HEK293 (cell line): ENCODE results near the gene SGMS1.

Source experiments
- EGR2 ChIP-seq: fragments of 450-650 bp; formaldehyde crosslinking; IDR thresholded peaks from 2 replicates; pipeline ENCODE4 v1.5.1; 2016; ENCODE audit warnings: low read depth, missing biosample characterization, missing genetic modification characterization
- KLF1 ChIP-seq: fragments of 450-650 bp; formaldehyde crosslinking; IDR thresholded peaks from 2 replicates; pipeline ENCODE4 v1.5.1; 2016; ENCODE audit warnings: missing biosample characterization, missing genetic modification characterization
- PATZ1 ChIP-seq: fragments of 450-650 bp; formaldehyde crosslinking; IDR thresholded peaks from 2 replicates; pipeline ENCODE4 v1.5.1; 2016; ENCODE audit warnings: missing biosample characterization, missing genetic modification characterization
- SCRT2 ChIP-seq: fragments of 450-650 bp; formaldehyde crosslinking; IDR thresholded peaks from 2 replicates; pipeline ENCODE4 v1.5.1; 2016; ENCODE audit warnings: missing biosample characterization, missing genetic modification characterization
- SETDB1 ChIP-seq: IDR thresholded peaks from one replicate; pipeline ENCODE4 v1.6.1; 2017; ENCODE audit warnings: mild to moderate bottlenecking, low read length, moderate library complexity, mixed read lengths; ENCODE audit not compliant: insufficient read length
- WT1 ChIP-seq: fragments of 450-650 bp; formaldehyde crosslinking; IDR thresholded peaks from 2 replicates; pipeline ENCODE4 v1.5.1; 2016; ENCODE audit warnings: missing biosample characterization, missing genetic modification characterization
- ZBTB20 ChIP-seq: fragments of 450-650 bp; formaldehyde crosslinking; IDR thresholded peaks from 2 replicates; pipeline ENCODE4 v1.5.1; 2016; ENCODE audit warnings: missing biosample characterization, missing genetic modification characterization
- ZNF10 ChIP-seq: fragments of 450-650 bp; formaldehyde crosslinking; IDR thresholded peaks from 2 replicates; pipeline ENCODE4 v1.5.1; 2017; ENCODE audit warnings: missing biosample characterization, missing genetic modification characterization
- ZNF114 ChIP-seq: fragments of 450-650 bp; formaldehyde crosslinking; IDR thresholded peaks from 2 replicates; pipeline ENCODE4 v1.5.0; 2017; ENCODE audit warnings: missing biosample characterization, missing genetic modification characterization
- ZNF223 ChIP-seq: fragments of 450-650 bp; formaldehyde crosslinking; IDR thresholded peaks from 2 replicates; pipeline ENCODE4 v1.5.1; 2016; ENCODE audit warnings: missing biosample characterization, missing genetic modification characterization
- ZNF280D ChIP-seq: fragments of 450-650 bp; formaldehyde crosslinking; IDR thresholded peaks from 2 replicates; pipeline ENCODE4 v1.5.1; 2016; ENCODE audit warnings: missing biosample characterization, missing genetic modification characterization
- ZNF391 ChIP-seq: fragments of 450-650 bp; formaldehyde crosslinking; IDR thresholded peaks from 2 replicates; pipeline ENCODE4 v1.5.1; 2016; ENCODE audit warnings: low read depth, missing biosample characterization, missing genetic modification characterization, borderline replicate concordance
- ZNF416 ChIP-seq: fragments of 450-650 bp; formaldehyde crosslinking; IDR thresholded peaks from 2 replicates; pipeline ENCODE4 v1.5.1; 2016; ENCODE audit warnings: missing biosample characterization, missing genetic modification characterization
- ZNF473 ChIP-seq: fragments of 450-650 bp; formaldehyde crosslinking; IDR thresholded peaks from 2 replicates; pipeline ENCODE4 v1.5.1; 2017; ENCODE audit warnings: missing biosample characterization, missing genetic modification characterization
- ZNF560 ChIP-seq: fragments of 450-650 bp; formaldehyde crosslinking; IDR thresholded peaks from 2 replicates; pipeline ENCODE4 v1.5.1; 2017; ENCODE audit warnings: missing biosample characterization, missing genetic modification characterization, borderline replicate concordance
- ZNF626 ChIP-seq: fragments of 450-650 bp; sonication (Bioruptor Pico); formaldehyde crosslinking; IDR thresholded peaks from 2 replicates; pipeline ENCODE4 v1.5.1; 2018; ENCODE audit warnings: missing biosample characterization, missing genetic modification characterization, inconsistent platforms
- ZNF639 ChIP-seq: fragments of 450-650 bp; formaldehyde crosslinking; IDR thresholded peaks from 2 replicates; pipeline ENCODE4 v1.5.1; 2016; ENCODE audit warnings: missing biosample characterization, missing genetic modification characterization
- ZNF76 ChIP-seq: fragments of 450-650 bp; formaldehyde crosslinking; IDR thresholded peaks from 2 replicates; pipeline ENCODE4; 2016; ENCODE audit warnings: low read depth, missing biosample characterization, missing genetic modification characterization, borderline replicate concordance
- ZNF785 ChIP-seq: fragments of 450-650 bp; formaldehyde crosslinking; IDR thresholded peaks from 2 replicates; pipeline ENCODE4 v1.5.1; 2016; ENCODE audit warnings: missing biosample characterization, missing genetic modification characterization
- ZNF830 ChIP-seq: fragments of 450-650 bp; IDR thresholded peaks from 2 replicates; pipeline ENCODE4 v1.5.0; 2018; ENCODE audit warnings: missing biosample characterization, missing genetic modification characterization, low read depth, mild to moderate bottlenecking, moderate library complexity
- ZSCAN23 ChIP-seq: fragments of 450-650 bp; formaldehyde crosslinking; IDR thresholded peaks from 2 replicates; pipeline ENCODE4 v1.5.1; 2016; ENCODE audit warnings: missing biosample characterization, missing genetic modification characterization
- TF ChIP-seq, protein P1 (sequence below): fragments of 450-650 bp; formaldehyde crosslinking; IDR thresholded peaks from 2 replicates; pipeline ENCODE4 v1.5.1; 2016; ENCODE audit warnings: missing biosample characterization, missing genetic modification characterization
- TF ChIP-seq, protein P2 (sequence below): fragments of 450-650 bp; formaldehyde crosslinking; IDR thresholded peaks from 2 replicates; pipeline ENCODE4 v1.5.0; 2017; ENCODE audit warnings: missing biosample characterization, missing genetic modification characterization, borderline replicate concordance
- TF ChIP-seq, protein P3 (sequence below): fragments of 450-650 bp; formaldehyde crosslinking; IDR thresholded peaks from 2 replicates; pipeline ENCODE4 v1.5.1; 2016; ENCODE audit warnings: missing biosample characterization, missing genetic modification characterization

SGMS1 gene

GRCh38 chr10:50614444-50615137, 9.2 kb downstream of the SGMS1 start (continued):
- no peak for TF ChIP-seq ZNF280D (tag by site-specific recombination)
- TF ChIP-seq SETDB1, result no peak
- peak; percentile 100 for TF ChIP-seq ZNF10
- TF ChIP-seq ZNF830 (tag by site-specific recombination), result no peak
- no peak for TF ChIP-seq ZNF76 (tag by site-specific recombination)
- no peak for TF ChIP-seq ZNF114 (tag by site-specific recombination)
- peak; percentile 68; the same call in 1 of the 2 replicates for TF ChIP-seq SCRT2
- TF ChIP-seq ZNF473 (tag by site-specific recombination), result no peak
- no peak for TF ChIP-seq ZSCAN23 (tag by site-specific recombination)
- TF ChIP-seq, protein P1, sequence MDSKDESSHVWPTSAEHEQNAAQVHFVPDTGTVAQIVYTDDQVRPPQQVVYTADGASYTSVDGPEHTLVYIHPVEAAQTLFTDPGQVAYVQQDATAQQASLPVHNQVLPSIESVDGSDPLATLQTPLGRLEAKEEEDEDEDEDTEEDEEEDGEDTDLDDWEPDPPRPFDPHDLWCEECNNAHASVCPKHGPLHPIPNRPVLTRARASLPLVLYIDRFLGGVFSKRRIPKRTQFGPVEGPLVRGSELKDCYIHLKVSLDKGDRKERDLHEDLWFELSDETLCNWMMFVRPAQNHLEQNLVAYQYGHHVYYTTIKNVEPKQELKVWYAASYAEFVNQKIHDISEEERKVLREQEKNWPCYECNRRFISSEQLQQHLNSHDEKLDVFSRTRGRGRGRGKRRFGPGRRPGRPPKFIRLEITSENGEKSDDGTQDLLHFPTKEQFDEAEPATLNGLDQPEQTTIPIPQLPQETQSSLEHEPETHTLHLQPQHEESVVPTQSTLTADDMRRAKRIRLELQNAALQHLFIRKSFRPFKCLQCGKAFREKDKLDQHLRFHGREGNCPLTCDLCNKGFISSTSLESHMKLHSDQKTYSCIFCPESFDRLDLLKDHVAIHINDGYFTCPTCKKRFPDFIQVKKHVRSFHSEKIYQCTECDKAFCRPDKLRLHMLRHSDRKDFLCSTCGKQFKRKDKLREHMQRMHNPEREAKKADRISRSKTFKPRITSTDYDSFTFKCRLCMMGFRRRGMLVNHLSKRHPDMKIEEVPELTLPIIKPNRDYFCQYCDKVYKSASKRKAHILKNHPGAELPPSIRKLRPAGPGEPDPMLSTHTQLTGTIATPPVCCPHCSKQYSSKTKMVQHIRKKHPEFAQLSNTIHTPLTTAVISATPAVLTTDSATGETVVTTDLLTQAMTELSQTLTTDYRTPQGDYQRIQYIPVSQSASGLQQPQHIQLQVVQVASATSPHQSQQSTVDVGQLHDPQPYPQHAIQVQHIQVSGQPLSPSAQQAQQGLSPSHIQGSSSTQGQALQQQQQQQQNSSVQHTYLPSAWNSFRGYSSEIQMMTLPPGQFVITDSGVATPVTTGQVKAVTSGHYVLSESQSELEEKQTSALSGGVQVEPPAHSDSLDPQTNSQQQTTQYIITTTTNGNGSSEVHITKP, result no peak
- TF ChIP-seq, protein P2, sequence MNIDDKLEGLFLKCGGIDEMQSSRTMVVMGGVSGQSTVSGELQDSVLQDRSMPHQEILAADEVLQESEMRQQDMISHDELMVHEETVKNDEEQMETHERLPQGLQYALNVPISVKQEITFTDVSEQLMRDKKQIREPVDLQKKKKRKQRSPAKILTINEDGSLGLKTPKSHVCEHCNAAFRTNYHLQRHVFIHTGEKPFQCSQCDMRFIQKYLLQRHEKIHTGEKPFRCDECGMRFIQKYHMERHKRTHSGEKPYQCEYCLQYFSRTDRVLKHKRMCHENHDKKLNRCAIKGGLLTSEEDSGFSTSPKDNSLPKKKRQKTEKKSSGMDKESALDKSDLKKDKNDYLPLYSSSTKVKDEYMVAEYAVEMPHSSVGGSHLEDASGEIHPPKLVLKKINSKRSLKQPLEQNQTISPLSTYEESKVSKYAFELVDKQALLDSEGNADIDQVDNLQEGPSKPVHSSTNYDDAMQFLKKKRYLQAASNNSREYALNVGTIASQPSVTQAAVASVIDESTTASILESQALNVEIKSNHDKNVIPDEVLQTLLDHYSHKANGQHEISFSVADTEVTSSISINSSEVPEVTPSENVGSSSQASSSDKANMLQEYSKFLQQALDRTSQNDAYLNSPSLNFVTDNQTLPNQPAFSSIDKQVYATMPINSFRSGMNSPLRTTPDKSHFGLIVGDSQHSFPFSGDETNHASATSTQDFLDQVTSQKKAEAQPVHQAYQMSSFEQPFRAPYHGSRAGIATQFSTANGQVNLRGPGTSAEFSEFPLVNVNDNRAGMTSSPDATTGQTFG (tag by site-specific recombination), result no peak
- TF ChIP-seq PATZ1, result no peak
- TF ChIP-seq KLF1, result no peak
- TF ChIP-seq ZNF416 (tag by site-specific recombination), result no peak
- no peak for TF ChIP-seq ZNF639 (tag by site-specific recombination)
- no peak for TF ChIP-seq ZNF391 (tag by site-specific recombination)
- TF ChIP-seq ZNF223, result no peak
- no peak for TF ChIP-seq ZNF560 (tag by site-specific recombination)
- no peak for TF ChIP-seq EGR2 (tag by site-specific recombination)
- TF ChIP-seq, protein P3, sequence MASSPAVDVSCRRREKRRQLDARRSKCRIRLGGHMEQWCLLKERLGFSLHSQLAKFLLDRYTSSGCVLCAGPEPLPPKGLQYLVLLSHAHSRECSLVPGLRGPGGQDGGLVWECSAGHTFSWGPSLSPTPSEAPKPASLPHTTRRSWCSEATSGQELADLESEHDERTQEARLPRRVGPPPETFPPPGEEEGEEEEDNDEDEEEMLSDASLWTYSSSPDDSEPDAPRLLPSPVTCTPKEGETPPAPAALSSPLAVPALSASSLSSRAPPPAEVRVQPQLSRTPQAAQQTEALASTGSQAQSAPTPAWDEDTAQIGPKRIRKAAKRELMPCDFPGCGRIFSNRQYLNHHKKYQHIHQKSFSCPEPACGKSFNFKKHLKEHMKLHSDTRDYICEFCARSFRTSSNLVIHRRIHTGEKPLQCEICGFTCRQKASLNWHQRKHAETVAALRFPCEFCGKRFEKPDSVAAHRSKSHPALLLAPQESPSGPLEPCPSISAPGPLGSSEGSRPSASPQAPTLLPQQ (tag by site-specific recombination), result peak; percentile 92
- no peak for TF ChIP-seq ZNF626 (tag by site-specific recombination)
- TF ChIP-seq ZNF785 (tag by site-specific recombination), result no peak
- no peak for TF ChIP-seq ZBTB20 (tag by site-specific recombination)
- TF ChIP-seq WT1 (tag by site-specific recombination), result no peak
